ENCODE data around the gene ATXN1. TPM values are rescaled to one million over a fixed set of nuclear protein-coding genes. Genes with fewer than 3 reads are reported as not detected.

The ATXN1 gene
- total and polyA plus RNA-seq, 3 donors from 2014 or later, result 12.8 to 84.1 (median 64.3) TPM

DNA sequence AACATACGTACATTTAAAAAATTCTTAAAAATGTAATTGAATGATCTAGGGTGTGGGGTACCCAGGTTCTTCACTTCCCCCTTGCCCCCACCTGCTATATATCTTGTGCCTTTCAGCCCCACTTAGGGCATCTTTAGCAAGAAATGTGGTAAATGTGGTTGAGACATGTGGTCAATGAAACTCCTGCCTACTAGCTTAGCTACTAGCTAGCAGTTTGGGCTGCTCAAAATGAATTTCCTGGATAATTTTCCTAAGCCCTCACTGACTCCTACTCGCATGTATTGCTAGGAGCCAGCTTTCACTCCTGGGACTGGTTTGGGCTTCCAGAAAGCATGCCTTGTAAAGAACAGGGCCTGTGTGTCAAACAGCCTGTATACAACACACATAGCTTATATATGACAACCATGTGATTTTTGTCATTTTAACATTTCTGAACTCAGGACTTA lies 257.3 kb downstream of the ATXN1 start:
- Histone ChIP-seq H3K4me3 (no peak overlapping the region), H3K9me3 (no peaks in the 10 kb centered on the region), H3K4me1 (no peaks in the 10 kb centered on the region), H3K27me3 (no peaks in the 10 kb centered on the region), H3K27ac (no peak overlapping the region), H3K36me3 (ENCODE audit: low read depth, missing control alignments) (no peaks in the 10 kb centered on the region)
- 70 to 77% methylated on average over 2 of the region's 2 CpGs for WGBS, 2 donors
- TF ChIP-seq, protein P1, sequence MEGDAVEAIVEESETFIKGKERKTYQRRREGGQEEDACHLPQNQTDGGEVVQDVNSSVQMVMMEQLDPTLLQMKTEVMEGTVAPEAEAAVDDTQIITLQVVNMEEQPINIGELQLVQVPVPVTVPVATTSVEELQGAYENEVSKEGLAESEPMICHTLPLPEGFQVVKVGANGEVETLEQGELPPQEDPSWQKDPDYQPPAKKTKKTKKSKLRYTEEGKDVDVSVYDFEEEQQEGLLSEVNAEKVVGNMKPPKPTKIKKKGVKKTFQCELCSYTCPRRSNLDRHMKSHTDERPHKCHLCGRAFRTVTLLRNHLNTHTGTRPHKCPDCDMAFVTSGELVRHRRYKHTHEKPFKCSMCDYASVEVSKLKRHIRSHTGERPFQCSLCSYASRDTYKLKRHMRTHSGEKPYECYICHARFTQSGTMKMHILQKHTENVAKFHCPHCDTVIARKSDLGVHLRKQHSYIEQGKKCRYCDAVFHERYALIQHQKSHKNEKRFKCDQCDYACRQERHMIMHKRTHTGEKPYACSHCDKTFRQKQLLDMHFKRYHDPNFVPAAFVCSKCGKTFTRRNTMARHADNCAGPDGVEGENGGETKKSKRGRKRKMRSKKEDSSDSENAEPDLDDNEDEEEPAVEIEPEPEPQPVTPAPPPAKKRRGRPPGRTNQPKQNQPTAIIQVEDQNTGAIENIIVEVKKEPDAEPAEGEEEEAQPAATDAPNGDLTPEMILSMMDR (IDR thresholded peaks at IDR 0.05), result no peak
- no peak for TF ChIP-seq POLR2A (IDR thresholded peaks at IDR 0.05)
- DNase-seq, result no peak
- intact Hi-C loops (cut with DNase I; ENCODE audit: low total_unique reads), result no loop called here

DNA sequence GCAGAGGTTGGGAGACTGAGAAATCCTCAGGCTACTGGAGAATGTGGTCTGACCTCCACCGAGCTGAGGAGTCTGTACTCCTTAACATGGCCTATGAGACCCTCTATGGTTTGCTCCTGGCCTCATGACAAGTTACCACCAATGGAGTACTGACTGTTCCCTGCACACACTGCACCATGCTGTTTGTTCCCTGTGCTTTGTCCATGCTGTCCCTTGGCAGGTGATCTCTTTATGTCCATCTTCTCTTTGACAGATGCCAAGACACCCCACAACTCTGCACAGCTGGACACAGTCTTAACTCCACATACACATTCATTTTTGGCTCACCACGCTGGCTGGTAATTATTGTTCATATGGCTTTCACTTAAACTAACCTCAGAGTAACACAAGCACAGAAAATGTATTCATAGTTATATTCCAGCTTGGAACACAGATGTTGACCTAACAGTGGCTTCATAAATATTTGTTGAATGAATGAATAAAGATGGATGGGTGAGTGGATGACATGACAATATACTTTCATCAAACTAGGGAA lies 258.0 kb downstream of the ATXN1 start:
- Histone ChIP-seq H3K9me3 (no peaks in the 10 kb centered on the region), H3K4me1 (no peaks in the 10 kb centered on the region), H3K36me3 (ENCODE audit: low read depth, missing control alignments) (no peaks in the 10 kb centered on the region), H3K4me3 (no peak overlapping the region), H3K27ac (no peak overlapping the region), H3K27me3 (no peaks in the 10 kb centered on the region)
- TF ChIP-seq, protein P1 (IDR thresholded peaks at IDR 0.05), result no peak
- no peak for TF ChIP-seq POLR2A (IDR thresholded peaks at IDR 0.05)
- WGBS, 2 donors, result 73 to 83% methylated on average over 2 of the region's 2 CpGs
- no peak for DNase-seq
- intact Hi-C loops (cut with DNase I; ENCODE audit: low total_unique reads), result no loop called here

DNA sequence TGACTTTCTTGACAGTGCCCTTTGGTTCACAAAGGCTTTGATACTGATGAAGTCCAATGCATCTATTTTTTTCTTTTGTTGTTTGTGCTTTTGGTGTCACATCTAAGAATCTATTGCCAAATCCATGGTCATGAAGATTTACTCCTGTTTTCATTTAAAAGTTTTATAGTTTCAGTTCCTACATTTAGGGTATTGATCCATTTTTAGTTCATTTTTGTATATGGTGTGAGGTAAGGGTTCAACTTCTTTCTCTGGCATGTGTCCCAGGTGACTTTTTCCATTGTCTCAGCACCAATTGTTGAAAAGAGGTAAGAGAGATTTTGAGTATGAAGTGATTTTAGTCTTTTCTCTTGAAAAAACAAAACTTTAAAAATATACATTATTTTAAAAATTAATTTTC lies 262.3 kb downstream of the ATXN1 start:
- no peak for DNase-seq
- no peaks in the 10 kb centered on the region for H3K27me3 ChIP-seq
- H3K9me3 ChIP-seq, result no peaks in the 10 kb centered on the region
- no peak overlapping the region for H3K4me3 ChIP-seq
- intact Hi-C loops (cut with DNase I; ENCODE audit: low total_unique reads), result no loop called here
- H3K27ac ChIP-seq, result no peak overlapping the region
- no peaks in the 10 kb centered on the region for H3K4me1 ChIP-seq
- TF ChIP-seq POLR2A (IDR thresholded peaks at IDR 0.05), result no peak
- TF ChIP-seq, protein P1 (IDR thresholded peaks at IDR 0.05), result no peak
- no peaks in the 10 kb centered on the region for H3K36me3 ChIP-seq (ENCODE audit: low read depth, missing control alignments)

DNA sequence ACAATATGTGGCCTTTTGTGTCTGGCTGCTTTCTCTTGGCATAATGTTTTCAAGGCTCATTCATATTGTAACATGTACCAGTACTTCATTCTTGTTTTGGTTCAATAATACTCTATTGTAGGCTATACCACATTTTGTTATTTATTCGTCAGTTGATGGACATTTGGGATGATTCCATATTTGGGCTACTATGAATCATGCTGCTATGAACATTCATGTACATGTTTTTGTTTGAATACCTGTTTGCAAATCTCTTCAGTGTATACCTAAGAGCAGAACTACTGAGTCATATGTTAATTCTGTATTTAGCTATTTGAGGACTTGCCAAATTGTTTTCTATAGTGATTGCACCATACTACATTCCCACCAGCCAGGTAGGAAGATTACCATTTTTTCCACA lies 263.0 kb downstream of the ATXN1 start:
- H3K27ac ChIP-seq, result no peak overlapping the region
- 79 to 80% methylated on average over 1 of the region's 1 CpG for WGBS, 2 donors
- H3K4me3 ChIP-seq, result no peak overlapping the region
- H3K27me3 ChIP-seq, result no peaks in the 10 kb centered on the region
- intact Hi-C loops (cut with DNase I; ENCODE audit: low total_unique reads), result no loop called here
- DNase-seq, result no peak
- no peaks in the 10 kb centered on the region for H3K36me3 ChIP-seq (ENCODE audit: low read depth, missing control alignments)
- TF ChIP-seq, protein P1 (IDR thresholded peaks at IDR 0.05), result no peak
- TF ChIP-seq POLR2A (IDR thresholded peaks at IDR 0.05), result no peak
- H3K4me1 ChIP-seq, result no peaks in the 10 kb centered on the region
- H3K9me3 ChIP-seq, result no peaks in the 10 kb centered on the region

Measured in testis (tissue), 3 donors.